Measurements from ENCODE around the gene OR52R1.

- TF ChIP-seq CTCF (IDR thresholded peaks at IDR 0.05) (no peak), EP300 (IDR thresholded peaks at IDR 0.05) (no peak), POLR2A (IDR thresholded peaks at IDR 0.05) (no peak)
Observed at GRCh38 chr11:4766420-4767043, 37.6 kb downstream of the OR52R1 start.

All from ovary (tissue), 3 donors.